GM23338 (cell line): Measurements from ENCODE around the gene IQSEC2. TPM values are rescaled to one million over a fixed set of nuclear protein-coding genes. Genes with fewer than 3 reads are reported as not detected.

Experiments
- ATAC-seq: fragments of 200-7000 bp; cut with Tn5 transposase; 3 replicates; pipeline ENCODE4 v1.9.1; 2020
- DNase-seq: peaks from one replicate; pipeline ENCODE4 v3.0.0-alpha.2; 2015; ENCODE audit warnings: low spot score
- H2AFZ ChIP-seq: fragments of 200-600 bp; sonication (generic); 2 replicates; pipeline ENCODE4 v1.8.0; 2016; ENCODE audit warnings: antibody characterized with exemption, mild to moderate bottlenecking, moderate library complexity
- H3F3A ChIP-seq: fragments of 200-600 bp; sonication (generic); replicated peaks from 2 replicates; pipeline ENCODE4 v1.8.0; 2017; ENCODE audit warnings: antibody characterized with exemption, mixed run types, low read depth
- H3K27ac ChIP-seq: fragments of 200-600 bp; sonication (generic); 2 replicates; pipeline ENCODE4 v1.6.1; 2016; ENCODE audit warnings: low read depth
- H3K27me3 ChIP-seq: fragments of 200-600 bp; sonication (generic); 2 replicates; pipeline ENCODE4 v1.8.0; 2016; ENCODE audit warnings: mild to moderate bottlenecking, mixed run types, moderate library complexity; ENCODE audit not compliant: insufficient read depth
- H3K36me3 ChIP-seq: fragments of 200-600 bp; sonication (generic); 2 replicates; pipeline ENCODE4 v1.8.0; 2016; ENCODE audit warnings: mild to moderate bottlenecking; ENCODE audit not compliant: insufficient read depth
- H3K4me1 ChIP-seq: fragments of 200-600 bp; sonication (generic); 2 replicates; pipeline ENCODE4 v1.8.0; 2016; ENCODE audit warnings: mild to moderate bottlenecking, moderate library complexity; ENCODE audit not compliant: insufficient read depth
- H3K4me2 ChIP-seq: fragments of 200-600 bp; sonication (generic); 2 replicates; pipeline ENCODE4 v1.7.1; 2017; ENCODE audit warnings: mixed run types
- H3K4me3 ChIP-seq: fragments of 200-600 bp; sonication (generic); 2 replicates; pipeline ENCODE4 v1.6.1; 2016; ENCODE audit warnings: mixed run types
- H3K79me2 ChIP-seq: fragments of 200-600 bp; sonication (generic); replicated peaks from 2 replicates; pipeline ENCODE4 v1.8.0; 2017; ENCODE audit warnings: mild to moderate bottlenecking; ENCODE audit not compliant: insufficient read depth
- H3K9me2 ChIP-seq: fragments of 200-600 bp; sonication (generic); 2 replicates; pipeline ENCODE4 v1.8.0; 2017; ENCODE audit not compliant: insufficient read depth
- H4K20me1 ChIP-seq: fragments of 200-600 bp; sonication (generic); replicated peaks from 2 replicates; pipeline ENCODE4 v1.8.0; 2017; ENCODE audit warnings: mild to moderate bottlenecking; ENCODE audit not compliant: insufficient read depth
- H3K27ac Mint-ChIP-seq: 2 replicates; pipeline ENCODE4 v1.8.0; 2020; ENCODE audit warnings: inconsistent platforms, mild to moderate bottlenecking, moderate library complexity, mixed read lengths
- H3K27me3 Mint-ChIP-seq: 3 replicates; pipeline ENCODE4 v1.8.0; 2022; ENCODE audit warnings: low read depth, mild to moderate bottlenecking, moderate library complexity, mixed read lengths, inconsistent platforms; ENCODE audit not compliant: insufficient read depth, poor library complexity
- H3K36me3 Mint-ChIP-seq: 3 replicates; pipeline ENCODE4 v1.8.0; 2021; ENCODE audit warnings: low read depth, mild to moderate bottlenecking, inconsistent platforms, moderate library complexity, mixed read lengths
- H3K4me1 Mint-ChIP-seq: 3 replicates; pipeline ENCODE4 v1.8.0; 2020; ENCODE audit warnings: mild to moderate bottlenecking, inconsistent platforms, mixed read lengths
- H3K4me3 Mint-ChIP-seq: 3 replicates; pipeline ENCODE4 v1.8.0; 2021; ENCODE audit warnings: moderate library complexity, mild to moderate bottlenecking, inconsistent platforms, mixed read lengths
- H3K9me3 Mint-ChIP-seq: 3 replicates; pipeline ENCODE4 v1.8.0; 2020; ENCODE audit warnings: moderate library complexity, mild to moderate bottlenecking, inconsistent platforms, mixed read lengths
- CREB1 ChIP-seq: fragments of 250-450 bp; sonication (Bioruptor Pico); IDR thresholded peaks from 2 replicates; pipeline ENCODE4 v1.5.0; 2020; ENCODE audit warnings: low read depth, mild to moderate bottlenecking, moderate library complexity
- EZH2 ChIP-seq: fragments of 200-600 bp; sonication (generic); IDR thresholded peaks from one replicate; pipeline ENCODE4 v1.8.0; 2017; ENCODE audit warnings: antibody characterized with exemption, mild to moderate bottlenecking, low read depth; ENCODE audit not compliant: unreplicated experiment
- EZH2phosphoT487 ChIP-seq: fragments of 200-600 bp; sonication (generic); IDR thresholded peaks from one replicate; pipeline ENCODE4 v1.8.1; 2018; ENCODE audit warnings: antibody characterized with exemption; ENCODE audit not compliant: unreplicated experiment
- ZNF114 ChIP-seq: fragments of 250-450 bp; sonication (Bioruptor Pico); IDR thresholded peaks from 2 replicates; pipeline ENCODE4 v1.5.0; 2020; ENCODE audit warnings: mild to moderate bottlenecking, moderate library complexity
- polyA plus RNA-seq: library from polyadenylated mRNA; unstranded; fragments of >200 nt; fragmentation: Nextera tagmentation; extraction: Ambion mirVana; gene quantifications from 2 replicates; pipeline ENCODE4 v1.2.1, GENCODE V29; 2016
- total RNA-seq: library from RNA; depleted of rRNA; stranded (reverse); fragments of >200 nt; shearing (Covaris generic); gene quantifications from 2 replicates; pipeline ENCODE4 v1.2.3, GENCODE V29; 2014
- TF ChIP-seq, protein P1 (sequence below): IDR thresholded peaks from 2 replicates; pipeline ENCODE4 v1.6.1; 2016; ENCODE audit warnings: antibody characterized with exemption
- TF ChIP-seq, protein P2 (sequence below): IDR thresholded peaks from one replicate; pipeline ENCODE4 v1.6.1; 2018; ENCODE audit warnings: antibody characterized with exemption; ENCODE audit not compliant: unreplicated experiment
- TF ChIP-seq, protein P3 (sequence below), 2 experiments: fragments of 200-600 bp in 1 of 2; sonication (generic) in 1 of 2; conservative IDR thresholded peaks; 2 replicates each; pipeline versions ENCODE4 v1.5.1 to v1.6.1; 2016 to 2017; ENCODE audit warnings: antibody characterized with exemption in 2 of 2, low read depth in 2 of 2, mild to moderate bottlenecking in 2 of 2, moderate library complexity in 1 of 2

IQSEC2 gene
- total and polyA plus RNA-seq, 2 experiments from 2014 or later: 12.3 to 92.2 TPM

DNA sequence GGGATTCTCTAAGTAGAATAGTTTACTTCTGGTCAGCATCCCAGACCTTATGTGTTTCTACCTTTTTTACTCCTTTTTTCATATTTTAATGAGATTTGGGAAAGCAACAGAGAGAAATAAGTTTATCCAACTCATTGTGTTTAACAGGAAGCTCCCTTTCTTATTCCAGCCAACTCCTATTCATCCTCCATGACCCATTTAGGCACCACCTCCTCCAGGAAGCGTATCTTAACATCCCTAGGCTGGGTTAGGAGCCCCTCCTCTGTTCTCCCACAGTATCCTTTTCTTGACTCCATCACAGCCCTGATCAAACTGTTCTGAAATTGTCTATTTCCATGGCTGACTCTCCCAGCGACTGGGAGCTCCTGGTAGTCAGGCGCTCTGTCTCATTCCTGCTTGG, 18.8 kb upstream of the IQSEC2 start (continued):
- TF ChIP-seq, protein P1, sequence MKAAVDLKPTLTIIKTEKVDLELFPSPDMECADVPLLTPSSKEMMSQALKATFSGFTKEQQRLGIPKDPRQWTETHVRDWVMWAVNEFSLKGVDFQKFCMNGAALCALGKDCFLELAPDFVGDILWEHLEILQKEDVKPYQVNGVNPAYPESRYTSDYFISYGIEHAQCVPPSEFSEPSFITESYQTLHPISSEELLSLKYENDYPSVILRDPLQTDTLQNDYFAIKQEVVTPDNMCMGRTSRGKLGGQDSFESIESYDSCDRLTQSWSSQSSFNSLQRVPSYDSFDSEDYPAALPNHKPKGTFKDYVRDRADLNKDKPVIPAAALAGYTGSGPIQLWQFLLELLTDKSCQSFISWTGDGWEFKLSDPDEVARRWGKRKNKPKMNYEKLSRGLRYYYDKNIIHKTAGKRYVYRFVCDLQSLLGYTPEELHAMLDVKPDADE: no peak
- TF ChIP-seq, protein P2, sequence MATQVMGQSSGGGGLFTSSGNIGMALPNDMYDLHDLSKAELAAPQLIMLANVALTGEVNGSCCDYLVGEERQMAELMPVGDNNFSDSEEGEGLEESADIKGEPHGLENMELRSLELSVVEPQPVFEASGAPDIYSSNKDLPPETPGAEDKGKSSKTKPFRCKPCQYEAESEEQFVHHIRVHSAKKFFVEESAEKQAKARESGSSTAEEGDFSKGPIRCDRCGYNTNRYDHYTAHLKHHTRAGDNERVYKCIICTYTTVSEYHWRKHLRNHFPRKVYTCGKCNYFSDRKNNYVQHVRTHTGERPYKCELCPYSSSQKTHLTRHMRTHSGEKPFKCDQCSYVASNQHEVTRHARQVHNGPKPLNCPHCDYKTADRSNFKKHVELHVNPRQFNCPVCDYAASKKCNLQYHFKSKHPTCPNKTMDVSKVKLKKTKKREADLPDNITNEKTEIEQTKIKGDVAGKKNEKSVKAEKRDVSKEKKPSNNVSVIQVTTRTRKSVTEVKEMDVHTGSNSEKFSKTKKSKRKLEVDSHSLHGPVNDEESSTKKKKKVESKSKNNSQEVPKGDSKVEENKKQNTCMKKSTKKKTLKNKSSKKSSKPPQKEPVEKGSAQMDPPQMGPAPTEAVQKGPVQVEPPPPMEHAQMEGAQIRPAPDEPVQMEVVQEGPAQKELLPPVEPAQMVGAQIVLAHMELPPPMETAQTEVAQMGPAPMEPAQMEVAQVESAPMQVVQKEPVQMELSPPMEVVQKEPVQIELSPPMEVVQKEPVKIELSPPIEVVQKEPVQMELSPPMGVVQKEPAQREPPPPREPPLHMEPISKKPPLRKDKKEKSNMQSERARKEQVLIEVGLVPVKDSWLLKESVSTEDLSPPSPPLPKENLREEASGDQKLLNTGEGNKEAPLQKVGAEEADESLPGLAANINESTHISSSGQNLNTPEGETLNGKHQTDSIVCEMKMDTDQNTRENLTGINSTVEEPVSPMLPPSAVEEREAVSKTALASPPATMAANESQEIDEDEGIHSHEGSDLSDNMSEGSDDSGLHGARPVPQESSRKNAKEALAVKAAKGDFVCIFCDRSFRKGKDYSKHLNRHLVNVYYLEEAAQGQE: no peak
- TF ChIP-seq CREB1 (CRISPR knock-in tag): no peak
- TF ChIP-seq, protein P3, sequence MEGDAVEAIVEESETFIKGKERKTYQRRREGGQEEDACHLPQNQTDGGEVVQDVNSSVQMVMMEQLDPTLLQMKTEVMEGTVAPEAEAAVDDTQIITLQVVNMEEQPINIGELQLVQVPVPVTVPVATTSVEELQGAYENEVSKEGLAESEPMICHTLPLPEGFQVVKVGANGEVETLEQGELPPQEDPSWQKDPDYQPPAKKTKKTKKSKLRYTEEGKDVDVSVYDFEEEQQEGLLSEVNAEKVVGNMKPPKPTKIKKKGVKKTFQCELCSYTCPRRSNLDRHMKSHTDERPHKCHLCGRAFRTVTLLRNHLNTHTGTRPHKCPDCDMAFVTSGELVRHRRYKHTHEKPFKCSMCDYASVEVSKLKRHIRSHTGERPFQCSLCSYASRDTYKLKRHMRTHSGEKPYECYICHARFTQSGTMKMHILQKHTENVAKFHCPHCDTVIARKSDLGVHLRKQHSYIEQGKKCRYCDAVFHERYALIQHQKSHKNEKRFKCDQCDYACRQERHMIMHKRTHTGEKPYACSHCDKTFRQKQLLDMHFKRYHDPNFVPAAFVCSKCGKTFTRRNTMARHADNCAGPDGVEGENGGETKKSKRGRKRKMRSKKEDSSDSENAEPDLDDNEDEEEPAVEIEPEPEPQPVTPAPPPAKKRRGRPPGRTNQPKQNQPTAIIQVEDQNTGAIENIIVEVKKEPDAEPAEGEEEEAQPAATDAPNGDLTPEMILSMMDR (conservative IDR thresholded peaks at IDR 0.05; ENCODE audit: low read depth in 2 of 2): no peak
- no peak for TF ChIP-seq EZH2
- TF ChIP-seq EZH2phosphoT487: no peak
- TF ChIP-seq ZNF114 (CRISPR knock-in tag): no peak

DNA sequence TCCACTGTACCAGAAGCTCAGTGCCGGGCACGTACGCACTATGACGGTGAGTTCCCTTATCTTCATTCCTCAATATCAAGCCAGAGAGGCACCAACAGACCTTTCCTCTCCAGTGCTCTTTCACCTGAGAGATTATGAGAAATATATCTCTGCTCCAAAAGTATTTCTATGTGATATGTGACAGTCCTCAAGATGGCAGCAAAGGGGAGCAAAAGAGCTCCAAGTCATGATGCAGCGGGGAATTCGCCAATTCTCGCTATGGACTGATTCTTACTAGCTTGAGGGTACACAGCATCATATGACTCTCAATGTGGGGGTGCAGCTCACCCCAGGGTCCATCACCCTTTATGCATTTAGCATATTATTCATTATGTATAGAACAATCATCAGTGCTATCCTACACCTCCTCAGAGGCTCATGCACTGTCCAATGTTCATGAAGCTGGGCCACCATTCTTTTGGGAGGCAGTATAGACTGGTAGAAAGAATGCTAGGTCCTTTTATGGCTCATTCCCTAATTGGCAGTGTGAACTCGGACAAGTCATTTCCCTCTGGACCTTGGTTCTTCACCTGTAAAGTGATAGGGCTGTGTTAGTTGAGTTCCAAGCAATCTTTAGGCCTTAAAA, 12.8 kb upstream of the IQSEC2 start:
- H3K9me3 Mint-ChIP-seq: no peaks in the 10 kb centered on the region
- H3K4me1 Mint-ChIP-seq: peaks cover 22% of the 10 kb centered on the region

More for the DNA sequence above, 12.8 kb upstream of the IQSEC2 start:
- no peak overlapping the region for H3K27ac ChIP-seq
- no peak for TF ChIP-seq ZNF114 (CRISPR knock-in tag)
- TF ChIP-seq, protein P3 (conservative IDR thresholded peaks at IDR 0.05; ENCODE audit: low read depth in 2 of 2): peak; percentile 28 to 43; a peak in 3 of 4 replicates
- H3K27me3 Mint-ChIP-seq: peaks cover 2% of the 10 kb centered on the region
- no peak overlapping the region for H2AFZ ChIP-seq
- ATAC-seq (no peak), DNase-seq (no peak)
- no peak overlapping the region for H3K4me3 Mint-ChIP-seq
- peaks cover 60% of the 10 kb centered on the region for H3K79me2 ChIP-seq
- H4K20me1 ChIP-seq: no peaks in the 10 kb centered on the region; the same call in 1 of the 2 replicates
- H3K4me2 ChIP-seq: no peak overlapping the region
- H3K4me3 ChIP-seq: no peak overlapping the region
- H3F3A ChIP-seq: no peaks in the 10 kb centered on the region
- no peaks in the 10 kb centered on the region for H3K36me3 ChIP-seq
- H3K27me3 ChIP-seq: no peaks in the 10 kb centered on the region
- H3K36me3 Mint-ChIP-seq: no peaks in the 10 kb centered on the region
- peaks cover 8% of the 10 kb centered on the region; the same call in 1 of the 2 replicates for H3K4me1 ChIP-seq
- H3K9me2 ChIP-seq: no peaks in the 10 kb centered on the region
- H3K27ac Mint-ChIP-seq: no peak overlapping the region
